Nephron progenitor cell (in vitro differentiated cells): ENCODE results near the gene GALNT14.

Experiments used
- DNase-seq: peaks from one replicate; pipeline ENCODE4 v3.0.0; 2021
- H3K27ac Mint-ChIP-seq: 2 replicates; pipeline ENCODE4 v1.8.0; 2021; ENCODE audit warnings: mild to moderate bottlenecking, moderate library complexity, mixed read lengths
- H3K27me3 Mint-ChIP-seq: 2 replicates; pipeline ENCODE4 v1.8.0; 2021; ENCODE audit warnings: mild to moderate bottlenecking, low read depth, mixed read lengths; ENCODE audit not compliant: poor library complexity
- H3K36me3 Mint-ChIP-seq: 2 replicates; pipeline ENCODE4 v1.8.0; 2021; ENCODE audit warnings: low read depth, mixed read lengths
- H3K4me1 Mint-ChIP-seq: 2 replicates; pipeline ENCODE4 v1.8.0; 2021; ENCODE audit warnings: mixed read lengths
- H3K4me3 Mint-ChIP-seq: 2 replicates; pipeline ENCODE4 v1.8.0; 2021; ENCODE audit warnings: mild to moderate bottlenecking, moderate library complexity, mixed read lengths
- H3K9me3 Mint-ChIP-seq: 2 replicates; pipeline ENCODE4 v1.8.0; 2021; ENCODE audit warnings: mild to moderate bottlenecking, moderate library complexity, mixed read lengths
- TF ChIP-seq, protein P1 (sequence below): fragments of 200-600 bp; sonication (generic); IDR thresholded peaks from 2 replicates; pipeline ENCODE4 v1.5.0; 2021; ENCODE audit warnings: antibody characterized with exemption

The GALNT14 gene

DNA sequence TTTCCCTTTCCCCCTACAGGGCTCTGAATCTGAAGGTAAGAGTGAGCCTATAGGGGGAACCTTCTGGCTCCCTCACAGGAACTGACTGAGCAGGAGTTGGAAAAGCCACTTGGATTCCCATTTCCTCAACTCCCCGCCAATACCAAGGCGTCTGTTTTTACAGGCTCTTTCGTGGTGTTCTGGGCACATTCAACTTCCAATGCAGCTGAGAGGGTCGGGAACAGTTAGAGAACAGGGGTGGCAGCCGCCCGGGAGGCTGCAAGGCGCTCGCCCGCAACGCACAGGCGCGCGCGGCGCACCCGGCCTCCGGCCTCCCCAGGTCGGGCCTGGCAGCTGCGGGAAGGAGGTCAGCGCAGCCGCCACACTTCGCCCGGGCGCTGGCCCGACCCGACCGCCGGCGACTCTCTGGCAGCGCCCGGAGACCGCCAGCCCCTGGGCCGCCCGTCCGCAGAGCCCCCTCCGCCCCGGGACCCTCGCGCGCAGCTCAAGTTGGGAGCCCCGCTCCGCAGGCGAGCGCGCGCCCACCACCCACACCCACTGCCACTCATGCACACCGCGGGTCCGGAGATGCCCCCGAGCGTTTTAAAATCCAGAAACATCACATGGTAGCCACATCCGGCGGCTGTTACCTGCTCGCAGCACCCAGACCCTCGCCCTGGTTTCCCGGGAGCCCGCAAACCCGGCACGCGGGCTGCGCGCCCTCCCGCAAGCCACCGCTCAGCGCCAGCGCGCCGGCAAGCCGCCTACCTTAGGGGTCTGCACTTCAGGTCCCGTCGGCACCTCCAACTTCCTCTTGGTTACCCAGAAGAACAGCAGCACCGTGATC lies 816 bp downstream of the GALNT14 start:
- TF ChIP-seq, protein P1, sequence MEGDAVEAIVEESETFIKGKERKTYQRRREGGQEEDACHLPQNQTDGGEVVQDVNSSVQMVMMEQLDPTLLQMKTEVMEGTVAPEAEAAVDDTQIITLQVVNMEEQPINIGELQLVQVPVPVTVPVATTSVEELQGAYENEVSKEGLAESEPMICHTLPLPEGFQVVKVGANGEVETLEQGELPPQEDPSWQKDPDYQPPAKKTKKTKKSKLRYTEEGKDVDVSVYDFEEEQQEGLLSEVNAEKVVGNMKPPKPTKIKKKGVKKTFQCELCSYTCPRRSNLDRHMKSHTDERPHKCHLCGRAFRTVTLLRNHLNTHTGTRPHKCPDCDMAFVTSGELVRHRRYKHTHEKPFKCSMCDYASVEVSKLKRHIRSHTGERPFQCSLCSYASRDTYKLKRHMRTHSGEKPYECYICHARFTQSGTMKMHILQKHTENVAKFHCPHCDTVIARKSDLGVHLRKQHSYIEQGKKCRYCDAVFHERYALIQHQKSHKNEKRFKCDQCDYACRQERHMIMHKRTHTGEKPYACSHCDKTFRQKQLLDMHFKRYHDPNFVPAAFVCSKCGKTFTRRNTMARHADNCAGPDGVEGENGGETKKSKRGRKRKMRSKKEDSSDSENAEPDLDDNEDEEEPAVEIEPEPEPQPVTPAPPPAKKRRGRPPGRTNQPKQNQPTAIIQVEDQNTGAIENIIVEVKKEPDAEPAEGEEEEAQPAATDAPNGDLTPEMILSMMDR, result no peak
- peak overlapping the region; percentile 80 for H3K4me3 Mint-ChIP-seq
- H3K27ac Mint-ChIP-seq, result no peak overlapping the region
- H3K9me3 Mint-ChIP-seq, result no peaks in the 10 kb centered on the region
- peak; percentile 54 for DNase-seq
- H3K36me3 Mint-ChIP-seq, result no peaks in the 10 kb centered on the region
- H3K27me3 Mint-ChIP-seq, result peaks cover 89% of the 10 kb centered on the region
- peaks cover 6% of the 10 kb centered on the region for H3K4me1 Mint-ChIP-seq

DNA sequence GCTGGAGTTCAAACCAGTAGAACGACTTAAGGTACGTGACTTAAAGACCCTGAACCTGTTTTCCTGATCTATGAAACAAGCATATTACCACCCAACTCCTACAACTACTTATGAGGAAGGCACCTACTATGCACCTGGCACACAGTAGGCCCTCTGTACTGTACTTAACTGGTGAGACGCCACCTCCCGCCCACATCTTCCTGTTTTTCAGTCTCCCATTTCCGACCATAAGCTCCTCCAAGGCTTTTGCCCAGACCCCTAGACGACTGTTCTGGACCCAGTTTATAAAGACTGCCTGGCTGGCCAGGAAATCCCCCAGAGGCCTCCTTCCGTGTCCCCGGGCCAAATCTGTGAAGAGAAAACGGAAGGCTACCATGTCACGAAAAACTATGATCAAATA lies 1.5 kb downstream of the GALNT14 start:
- TF ChIP-seq, protein P1, result no peak
- Mint-ChIP-seq H3K36me3 (no peaks in the 10 kb centered on the region), H3K9me3 (no peaks in the 10 kb centered on the region), H3K27me3 (peaks cover 87% of the 10 kb centered on the region), H3K4me3 (peak overlapping the region; percentile 80), H3K4me1 (peaks cover 6% of the 10 kb centered on the region), H3K27ac (no peak overlapping the region)
- no peak for DNase-seq

DNA sequence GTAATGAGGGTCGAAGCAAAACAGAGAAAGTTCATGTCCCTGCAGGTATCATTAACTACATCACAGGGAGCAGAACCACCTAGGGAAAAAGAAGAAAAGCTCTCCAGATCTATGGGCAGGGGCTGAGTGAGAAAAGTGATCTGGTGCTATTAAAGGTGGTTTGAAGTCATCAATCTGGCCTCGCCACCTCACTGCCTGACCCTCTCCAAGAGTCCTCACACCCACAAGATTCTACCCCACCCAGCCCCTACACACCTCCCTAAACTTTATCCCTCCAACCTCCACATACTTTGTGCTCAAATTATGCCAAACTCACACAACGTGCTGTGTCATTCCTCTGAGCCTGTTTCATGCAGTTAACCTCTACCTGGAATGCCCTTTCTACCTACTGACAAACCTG lies 2.2 kb downstream of the GALNT14 start:
- DNase-seq, result no peak
- H3K27ac Mint-ChIP-seq, result no peak overlapping the region
- H3K4me3 Mint-ChIP-seq, result peak overlapping the region; percentile 23
- no peaks in the 10 kb centered on the region for H3K36me3 Mint-ChIP-seq
- peaks cover 6% of the 10 kb centered on the region for H3K4me1 Mint-ChIP-seq
- TF ChIP-seq, protein P1, result no peak
- no peaks in the 10 kb centered on the region for H3K9me3 Mint-ChIP-seq
- H3K27me3 Mint-ChIP-seq, result peaks cover 83% of the 10 kb centered on the region

DNA sequence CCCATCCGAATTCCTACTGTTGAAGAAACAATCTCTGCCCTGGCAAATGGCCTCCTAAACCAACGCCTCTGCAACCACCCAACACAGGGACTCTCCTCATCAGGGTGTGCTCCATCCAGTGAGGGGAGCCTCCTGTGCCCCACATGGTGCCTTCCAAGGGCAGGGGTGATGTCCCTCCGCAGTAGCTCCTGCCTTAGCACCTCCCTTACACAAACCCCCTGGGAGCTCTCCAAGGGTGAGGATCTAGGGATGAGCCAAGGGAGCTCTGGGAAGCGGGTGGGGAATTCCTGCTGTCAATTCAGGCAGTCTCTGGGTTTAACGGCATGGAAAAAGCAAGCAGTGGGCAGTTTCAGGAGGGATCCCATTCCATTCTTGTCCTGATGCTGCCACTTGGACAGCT lies 3.8 kb downstream of the GALNT14 start:
- Mint-ChIP-seq H3K27ac (no peak overlapping the region), H3K4me3 (no peak overlapping the region), H3K36me3 (no peaks in the 10 kb centered on the region), H3K9me3 (no peaks in the 10 kb centered on the region), H3K27me3 (peaks cover 68% of the 10 kb centered on the region), H3K4me1 (peaks cover 19% of the 10 kb centered on the region)
- TF ChIP-seq, protein P1, result no peak
- no peak for DNase-seq

GRCh38 chr2:31132786-31133185 lies 5.5 kb downstream of the GALNT14 start:
- DNase-seq, result no peak
- TF ChIP-seq, protein P1, result no peak
- Mint-ChIP-seq H3K4me1 (peaks cover 23% of the 10 kb centered on the region), H3K4me3 (no peak overlapping the region), H3K27ac (no peak overlapping the region), H3K9me3 (no peaks in the 10 kb centered on the region), H3K27me3 (peaks cover 51% of the 10 kb centered on the region), H3K36me3 (no peaks in the 10 kb centered on the region)

GRCh38 chr2:31131871-31132270 lies 6.4 kb downstream of the GALNT14 start:
- DNase-seq, result no peak
- Mint-ChIP-seq H3K36me3 (no peaks in the 10 kb centered on the region), H3K27ac (no peak overlapping the region), H3K4me3 (no peak overlapping the region), H3K9me3 (no peaks in the 10 kb centered on the region), H3K4me1 (peaks cover 19% of the 10 kb centered on the region), H3K27me3 (peaks cover 44% of the 10 kb centered on the region)
- TF ChIP-seq, protein P1, result no peak
